Osteocyte (in vitro differentiated cells): ENCODE results near the gene THSD8. TPM values are rescaled to one million over a fixed set of nuclear protein-coding genes. Genes with fewer than 3 reads are reported as not detected.

Source experiments
- DNase-seq: peaks from one replicate; pipeline ENCODE4 v3.0.0; 2021; ENCODE audit warnings: mixed read lengths; ENCODE audit not compliant: unreplicated experiment; ENCODE audit errors: extremely low spot score
- H3K27ac Mint-ChIP-seq: one replicate; pipeline ENCODE4 v1.8.0; 2021; ENCODE audit warnings: mild to moderate bottlenecking, mixed read lengths; ENCODE audit not compliant: unreplicated experiment
- H3K27me3 Mint-ChIP-seq: one replicate; pipeline ENCODE4 v1.8.0; 2021; ENCODE audit warnings: mixed read lengths; ENCODE audit not compliant: unreplicated experiment
- H3K36me3 Mint-ChIP-seq: one replicate; pipeline ENCODE4 v1.8.0; 2021; ENCODE audit warnings: mixed read lengths; ENCODE audit not compliant: unreplicated experiment
- H3K4me1 Mint-ChIP-seq: one replicate; pipeline ENCODE4 v1.8.0; 2021; ENCODE audit warnings: mixed read lengths; ENCODE audit not compliant: unreplicated experiment
- H3K4me3 Mint-ChIP-seq: one replicate; pipeline ENCODE4 v1.8.0; 2021; ENCODE audit warnings: mild to moderate bottlenecking, moderate library complexity, mixed read lengths; ENCODE audit not compliant: unreplicated experiment
- H3K9me3 Mint-ChIP-seq: one replicate; pipeline ENCODE4 v1.8.0; 2021; ENCODE audit warnings: mixed read lengths; ENCODE audit not compliant: unreplicated experiment
- long read RNA-seq: library from polyadenylated mRNA; unstranded; transcript quantifications from one replicate; pipeline ENCODE4 v2.0.0, GENCODE V29; 2021
- total RNA-seq: library from RNA; stranded (reverse); gene quantifications from 2 replicates; pipeline ENCODE4 v1.2.1, GENCODE V29; 2021
- TF ChIP-seq, protein P1 (sequence below): fragments of 200-600 bp; sonication (generic); IDR thresholded peaks from 2 replicates; pipeline ENCODE4 v1.5.0; 2021; ENCODE audit warnings: antibody characterized with exemption, mild to moderate bottlenecking, moderate library complexity

The THSD8 gene
- total RNA-seq: 8.2 and 8.4 TPM in 2 replicates
- long read RNA-seq, partial matches to known transcripts: 1 of 2 reads
- long read RNA-seq, other reads (novel, unspliced or antisense): 1 of 2 reads

GRCh38 chr19:12801466-12802266 lies at the start of gene THSD8, which contains the start of gene PRDX2:
Gene THSD8 (plus strand): TSS chr19:12802069. CDS start chr19:12802072, 3 bp downstream.
Gene PRDX2 (minus strand): TSS chr19:12801800. CDS start chr19:12801261, 539 bp downstream.
- Mint-ChIP-seq H3K4me3 (peak within 1 kb of the TSS; percentile 85), H3K9me3 (no peaks in the 10 kb centered on the region), H3K27ac (peak within 1 kb of the TSS; percentile 35), H3K36me3 (no peaks in the 10 kb centered on the region), H3K27me3 (no peaks in the 10 kb centered on the region), H3K4me1 (peaks cover 24% of the 10 kb centered on the region)
- peak; percentile 91 for DNase-seq
- TF ChIP-seq, protein P1, sequence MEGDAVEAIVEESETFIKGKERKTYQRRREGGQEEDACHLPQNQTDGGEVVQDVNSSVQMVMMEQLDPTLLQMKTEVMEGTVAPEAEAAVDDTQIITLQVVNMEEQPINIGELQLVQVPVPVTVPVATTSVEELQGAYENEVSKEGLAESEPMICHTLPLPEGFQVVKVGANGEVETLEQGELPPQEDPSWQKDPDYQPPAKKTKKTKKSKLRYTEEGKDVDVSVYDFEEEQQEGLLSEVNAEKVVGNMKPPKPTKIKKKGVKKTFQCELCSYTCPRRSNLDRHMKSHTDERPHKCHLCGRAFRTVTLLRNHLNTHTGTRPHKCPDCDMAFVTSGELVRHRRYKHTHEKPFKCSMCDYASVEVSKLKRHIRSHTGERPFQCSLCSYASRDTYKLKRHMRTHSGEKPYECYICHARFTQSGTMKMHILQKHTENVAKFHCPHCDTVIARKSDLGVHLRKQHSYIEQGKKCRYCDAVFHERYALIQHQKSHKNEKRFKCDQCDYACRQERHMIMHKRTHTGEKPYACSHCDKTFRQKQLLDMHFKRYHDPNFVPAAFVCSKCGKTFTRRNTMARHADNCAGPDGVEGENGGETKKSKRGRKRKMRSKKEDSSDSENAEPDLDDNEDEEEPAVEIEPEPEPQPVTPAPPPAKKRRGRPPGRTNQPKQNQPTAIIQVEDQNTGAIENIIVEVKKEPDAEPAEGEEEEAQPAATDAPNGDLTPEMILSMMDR: no peak

DNA sequence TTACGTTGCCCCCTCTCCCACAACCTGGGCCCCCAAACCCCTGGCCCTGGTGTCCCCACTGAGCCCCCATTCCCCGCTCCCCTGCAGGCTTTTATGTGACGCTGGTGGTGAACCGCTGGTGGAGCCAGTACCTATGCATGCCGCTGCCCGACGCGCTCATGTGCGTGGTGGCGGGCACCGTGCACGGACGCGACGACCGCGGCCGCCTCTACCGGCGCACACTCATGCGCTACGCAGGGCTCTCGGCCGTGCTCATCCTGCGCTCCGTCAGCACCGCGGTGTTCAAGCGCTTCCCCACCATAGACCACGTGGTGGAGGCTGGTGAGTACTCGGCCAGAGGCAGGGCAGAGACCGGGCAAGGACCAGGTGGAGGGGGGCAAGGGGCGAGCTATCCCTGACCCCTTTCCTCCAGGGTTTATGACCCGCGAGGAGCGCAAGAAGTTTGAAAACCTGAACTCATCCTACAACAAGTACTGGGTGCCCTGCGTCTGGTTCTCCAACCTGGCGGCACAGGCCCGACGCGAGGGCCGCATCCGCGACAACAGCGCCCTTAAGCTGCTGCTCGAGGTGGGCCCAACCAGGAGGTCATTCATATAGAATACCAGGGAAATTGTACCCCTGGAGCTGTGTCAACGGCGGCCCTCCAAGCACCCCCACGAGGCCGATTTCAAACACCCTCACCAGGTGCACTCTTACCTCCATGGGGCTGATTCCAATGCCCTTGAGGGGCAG lies 47.2 kb upstream of the THSD8 start:
- H3K36me3 Mint-ChIP-seq: no peaks in the 10 kb centered on the region
- no peak overlapping the region for H3K4me3 Mint-ChIP-seq
- no peak overlapping the region for H3K27ac Mint-ChIP-seq
- no peaks in the 10 kb centered on the region for H3K9me3 Mint-ChIP-seq
- TF ChIP-seq, protein P1: no peak
- no peak for DNase-seq
- peaks cover 23% of the 10 kb centered on the region for H3K27me3 Mint-ChIP-seq
- peaks cover 15% of the 10 kb centered on the region for H3K4me1 Mint-ChIP-seq

- H3K27ac Mint-ChIP-seq: no peak overlapping the region
These were observed 45.6 kb upstream of the THSD8 start for GRCh38 chr19:12756150-12756883.

DNA sequence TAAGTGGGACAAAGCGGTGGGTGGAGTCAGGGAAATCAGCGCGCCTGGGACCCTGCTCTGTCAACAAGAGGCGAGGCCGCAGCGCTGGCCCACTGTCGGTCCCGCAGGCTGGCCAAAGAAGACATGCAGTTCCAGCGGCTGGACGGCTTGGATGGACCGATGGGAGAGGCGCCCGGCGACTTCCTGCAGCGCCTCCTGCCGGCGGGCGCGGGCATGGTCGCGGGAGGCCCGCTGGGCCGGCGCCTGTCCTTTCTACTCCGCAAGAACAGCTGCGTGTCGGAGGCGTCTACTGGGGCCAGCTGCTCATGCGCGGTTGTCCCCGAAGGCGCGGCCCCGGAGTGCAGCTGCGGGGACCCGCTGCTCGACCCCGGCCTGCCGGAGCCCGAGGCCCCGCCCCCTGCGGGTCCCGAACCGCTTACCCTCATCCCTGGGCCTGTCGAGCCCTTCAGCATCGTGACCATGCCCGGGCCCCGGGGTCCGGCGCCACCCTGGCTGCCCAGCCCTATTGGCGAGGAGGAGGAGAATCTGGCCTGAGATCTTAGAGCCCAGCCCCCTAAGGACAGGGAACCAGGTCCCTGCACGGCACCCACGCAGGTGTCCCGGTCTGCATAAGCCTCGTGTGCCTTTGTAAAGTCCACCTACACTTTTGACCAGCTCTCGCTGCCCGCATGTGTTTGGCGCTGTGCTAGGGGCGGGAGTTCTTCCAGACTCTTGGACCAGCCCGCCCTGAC lies 44.2 kb upstream of the THSD8 start:
- DNase-seq: peak; percentile 91
- H3K4me1 Mint-ChIP-seq: peaks cover 4% of the 10 kb centered on the region
- H3K27me3 Mint-ChIP-seq: peaks cover 5% of the 10 kb centered on the region
- no peaks in the 10 kb centered on the region for H3K9me3 Mint-ChIP-seq
- peak overlapping the region; percentile 66 for H3K4me3 Mint-ChIP-seq
- TF ChIP-seq, protein P1: peak; percentile 97
- H3K27ac Mint-ChIP-seq: no peak overlapping the region
- no peaks in the 10 kb centered on the region for H3K36me3 Mint-ChIP-seq

More at GRCh38 chr19:12756150-12756883, 45.6 kb upstream of the THSD8 start:
- H3K27me3 Mint-ChIP-seq: peaks cover 13% of the 10 kb centered on the region
- peaks cover 4% of the 10 kb centered on the region for H3K4me1 Mint-ChIP-seq
- H3K36me3 Mint-ChIP-seq: no peaks in the 10 kb centered on the region
- no peak for DNase-seq
- TF ChIP-seq, protein P1: no peak
- no peaks in the 10 kb centered on the region for H3K9me3 Mint-ChIP-seq
- H3K4me3 Mint-ChIP-seq: no peak overlapping the region
